AG04450 (cell line): ENCODE data around the gene BRIP1. TPM values are rescaled to one million over a fixed set of nuclear protein-coding genes. Genes with fewer than 3 reads are reported as not detected.
"Not testable (repeated sequence)": the region's sequence is repeated elsewhere in the genome, so short reads cannot be mapped to it uniquely, and the experiment has no call there.

Experiments
- CTCF ChIA-PET: fragments of 300-600, 350-600 bp; formaldehyde crosslinking; extraction: SDS; loops from one replicate; lab custom pipeline; 2022; ENCODE audit warnings: antibody characterized with exemption, inconsistent platforms; lab: Charles Lee
- POLR2A ChIA-PET: fragments of 350-600 bp; formaldehyde crosslinking; extraction: SDS; loops from one replicate; lab custom pipeline; 2021; ENCODE audit warnings: antibody characterized with exemption, inconsistent platforms; lab: Yijun Ruan, JAX
- DNase-seq: peaks from one replicate; pipeline ENCODE4 v3.0.0-alpha.2; 2011; ENCODE audit warnings: low read depth, low spot score
- H3K27ac ChIP-seq: one replicate; pipeline ENCODE4 v1.5.1; 2012; ENCODE audit warnings: low read depth, low read length, control low read depth
- H3K27me3 ChIP-seq: one replicate; pipeline ENCODE4 v1.6.0; 2012; ENCODE audit warnings: low read length; ENCODE audit not compliant: control insufficient read depth, insufficient read depth
- H3K4me3 ChIP-seq: 2 replicates; pipeline ENCODE4 v1.5.1; 2011; ENCODE audit warnings: mild to moderate bottlenecking, low read depth, low read length, control low read depth
- H3K9me3 ChIP-seq: 2 replicates; pipeline ENCODE4 v1.5.1; 2012; ENCODE audit warnings: low read length; ENCODE audit not compliant: control insufficient read depth, insufficient read depth
- CTCF ChIP-seq: IDR thresholded peaks from 2 replicates; pipeline ENCODE4 v1.5.1; 2011; ENCODE audit warnings: low read depth, low read length, control low read depth, inconsistent platforms
- polyA plus RNA-seq: library from polyadenylated mRNA; depleted of rRNA; stranded (reverse); fragments of >200 nt; gene quantifications from 2 replicates; pipeline ENCODE4 v1.2.3, GENCODE V29; 2011

BRIP1 gene
- polyA plus RNA-seq, 1 experiment, result 5.0 TPM

- peak; percentile 18 for DNase-seq
- Histone ChIP-seq H3K27me3 (no peaks in the 10 kb centered on the region), H3K9me3 (no peaks in the 10 kb centered on the region; the same call in 1 of the 2 replicates), H3K4me3 (no peak overlapping the region), H3K27ac (no peak overlapping the region)
- TF ChIP-seq CTCF, result no peak
- POLR2A ChIA-PET, result interaction anchor here (0.6 kb wide), 1 partner anchor 793 kb away, joined by 5 read pairs; no protein-coding TSS in a partner anchor
- CTCF ChIA-PET, result interaction anchor here (1.1 kb wide), 1 partner anchor 9 kb away, joined by 6 read pairs; no protein-coding TSS in a partner anchor
Measured at GRCh38 chr17:61720016-61720795, 143.1 kb downstream of the BRIP1 start.

GRCh38 chr17:61719220-61719619 lies 144.1 kb downstream of the BRIP1 start:
- H3K4me3 ChIP-seq, H3K27me3 ChIP-seq, DNase-seq, H3K9me3 ChIP-seq, H3K27ac ChIP-seq, POLR2A ChIA-PET: not testable (repeated sequence)
- CTCF ChIA-PET, result interaction anchor here (1.3 kb wide), 1 partner anchor 11 kb away, joined by 4 read pairs; no protein-coding TSS in a partner anchor

GRCh38 chr17:61718022-61718421 lies 145.3 kb downstream of the BRIP1 start:
- H3K27ac ChIP-seq, result no peak overlapping the region
- H3K4me3 ChIP-seq, result no peak overlapping the region
- H3K27me3 ChIP-seq, result no peaks in the 10 kb centered on the region
- DNase-seq, result no peak
- no peaks in the 10 kb centered on the region; the same call in 1 of the 2 replicates for H3K9me3 ChIP-seq
- CTCF ChIA-PET, result interaction anchor here (1.3 kb wide), 1 partner anchor 12 kb away, joined by 4 read pairs; no protein-coding TSS in a partner anchor
- no peak for TF ChIP-seq CTCF
- POLR2A ChIA-PET, result no interaction called here

GRCh38 chr17:61717352-61717751 lies 146.0 kb downstream of the BRIP1 start:
- CTCF ChIA-PET, result no interaction called here
- Histone ChIP-seq H3K9me3 (no peaks in the 10 kb centered on the region; the same call in 1 of the 2 replicates), H3K27ac (no peak overlapping the region), H3K27me3 (no peaks in the 10 kb centered on the region), H3K4me3 (no peak overlapping the region)
- POLR2A ChIA-PET, result no interaction called here
- no peak for DNase-seq
- TF ChIP-seq CTCF, result no peak

GRCh38 chr17:61716225-61716829 lies 147.0 kb downstream of the BRIP1 start:
- ChIA-PET CTCF (interaction anchor here (0.5 kb wide), 2 partner anchors 12 to 36 kb away, joined by 3 to 5 read pairs; no protein-coding TSS in a partner anchor), POLR2A (no interaction called here)
- Histone ChIP-seq H3K9me3 (no peaks in the 10 kb centered on the region; the same call in 1 of the 2 replicates), H3K27ac (no peak overlapping the region), H3K4me3 (no peak overlapping the region), H3K27me3 (no peaks in the 10 kb centered on the region)
- no peak for TF ChIP-seq CTCF
- DNase-seq, result no peak
